OCI-M2 (cell line): ENCODE results near the gene TUBGCP5.
"Not testable (repeated sequence)": the region's sequence is repeated elsewhere in the genome, so short reads cannot be mapped to it uniquely, and the experiment has no call there.

Experiments used
- DNase-seq: peaks from one replicate; lab custom pipeline; 2025; ENCODE audit not compliant: unreplicated experiment; lab: John Stamatoyannopoulos, UW

The TUBGCP5 gene

GRCh38 chr15:23039143-23039916 is at the start of gene TUBGCP5:
TUBGCP5 (minus strand) TSS chr15:23039569; CDS start chr15:23039543, 26 bp downstream.
- DNase-seq: peak; percentile 49

GRCh38 chr15:23083115-23083514 is 43.7 kb upstream of the TUBGCP5 start:
- no peak for DNase-seq

- DNase-seq: not testable (repeated sequence)
Measured at GRCh38 chr15:23081996-23082737, 42.8 kb upstream of the TUBGCP5 start.

GRCh38 chr15:23081271-23081670 is 41.9 kb upstream of the TUBGCP5 start:
- no peak for DNase-seq

GRCh38 chr15:23079766-23080165 is 40.4 kb upstream of the TUBGCP5 start:
- no peak for DNase-seq

- no peak for DNase-seq
Measured at GRCh38 chr15:23075927-23076326, 36.6 kb upstream of the TUBGCP5 start.

GRCh38 chr15:23074684-23075083 is 35.3 kb upstream of the TUBGCP5 start:
- no peak for DNase-seq

- DNase-seq: no peak
Measured at GRCh38 chr15:23073890-23074646, 34.7 kb upstream of the TUBGCP5 start.

GRCh38 chr15:23072633-23073032 is 33.3 kb upstream of the TUBGCP5 start:
- DNase-seq: no peak

- no peak for DNase-seq
Measured at GRCh38 chr15:23069496-23070166, 30.3 kb upstream of the TUBGCP5 start.

GRCh38 chr15:23067416-23067815 is 28.0 kb upstream of the TUBGCP5 start:
- no peak for DNase-seq

GRCh38 chr15:23065836-23066235 is 26.5 kb upstream of the TUBGCP5 start:
- no peak for DNase-seq

GRCh38 chr15:23064156-23064555 is 24.8 kb upstream of the TUBGCP5 start:
- no peak for DNase-seq

GRCh38 chr15:23057707-23058106 is 18.3 kb upstream of the TUBGCP5 start:
- DNase-seq: no peak

GRCh38 chr15:23055316-23055715 is 15.9 kb upstream of the TUBGCP5 start:
- no peak for DNase-seq

- no peak for DNase-seq
Measured at GRCh38 chr15:23052522-23052921, 13.2 kb upstream of the TUBGCP5 start.

GRCh38 chr15:23050708-23051107 is 11.3 kb upstream of the TUBGCP5 start:
- no peak for DNase-seq

- no peak for DNase-seq
Measured at GRCh38 chr15:23049984-23050628, 10.7 kb upstream of the TUBGCP5 start.

GRCh38 chr15:23048572-23049282 is 9.4 kb upstream of the TUBGCP5 start:
- DNase-seq: not testable (repeated sequence)

GRCh38 chr15:23043987-23044386 is 4.6 kb upstream of the TUBGCP5 start:
- DNase-seq: not testable (repeated sequence)
